ENCODE data around the gene PAQR8.

Gene PAQR8

DNA sequence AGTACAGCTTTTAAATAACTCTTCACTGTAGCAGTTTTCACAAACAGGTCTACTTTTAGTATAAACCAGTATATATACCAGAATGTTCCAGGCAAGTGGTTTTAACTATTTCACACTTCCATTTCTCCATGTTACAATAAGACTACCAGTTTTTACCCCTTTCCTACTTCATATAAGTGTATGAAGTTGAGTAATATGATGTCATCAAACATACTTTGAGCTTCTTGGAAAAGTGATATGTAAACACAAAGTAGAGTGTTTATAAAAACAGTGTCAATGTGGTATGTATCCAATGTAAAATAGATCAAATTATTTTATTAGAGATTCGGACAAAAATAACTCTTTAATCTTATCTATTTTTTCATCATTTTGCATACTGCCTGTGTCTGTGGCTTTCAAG lies 2.5 kb upstream of the PAQR8 start:
- DNase-seq (ENCODE audit: low read depth): no peak
- H3K4me3 ChIP-seq (ENCODE audit: control insufficient read depth, low read depth, low read length): no peak overlapping the region
- TF ChIP-seq, protein P1, sequence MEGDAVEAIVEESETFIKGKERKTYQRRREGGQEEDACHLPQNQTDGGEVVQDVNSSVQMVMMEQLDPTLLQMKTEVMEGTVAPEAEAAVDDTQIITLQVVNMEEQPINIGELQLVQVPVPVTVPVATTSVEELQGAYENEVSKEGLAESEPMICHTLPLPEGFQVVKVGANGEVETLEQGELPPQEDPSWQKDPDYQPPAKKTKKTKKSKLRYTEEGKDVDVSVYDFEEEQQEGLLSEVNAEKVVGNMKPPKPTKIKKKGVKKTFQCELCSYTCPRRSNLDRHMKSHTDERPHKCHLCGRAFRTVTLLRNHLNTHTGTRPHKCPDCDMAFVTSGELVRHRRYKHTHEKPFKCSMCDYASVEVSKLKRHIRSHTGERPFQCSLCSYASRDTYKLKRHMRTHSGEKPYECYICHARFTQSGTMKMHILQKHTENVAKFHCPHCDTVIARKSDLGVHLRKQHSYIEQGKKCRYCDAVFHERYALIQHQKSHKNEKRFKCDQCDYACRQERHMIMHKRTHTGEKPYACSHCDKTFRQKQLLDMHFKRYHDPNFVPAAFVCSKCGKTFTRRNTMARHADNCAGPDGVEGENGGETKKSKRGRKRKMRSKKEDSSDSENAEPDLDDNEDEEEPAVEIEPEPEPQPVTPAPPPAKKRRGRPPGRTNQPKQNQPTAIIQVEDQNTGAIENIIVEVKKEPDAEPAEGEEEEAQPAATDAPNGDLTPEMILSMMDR (IDR thresholded peaks at IDR 0.05; ENCODE audit: control insufficient read depth, insufficient read depth, low read depth, low read length, missing control alignments): no peak

DNA sequence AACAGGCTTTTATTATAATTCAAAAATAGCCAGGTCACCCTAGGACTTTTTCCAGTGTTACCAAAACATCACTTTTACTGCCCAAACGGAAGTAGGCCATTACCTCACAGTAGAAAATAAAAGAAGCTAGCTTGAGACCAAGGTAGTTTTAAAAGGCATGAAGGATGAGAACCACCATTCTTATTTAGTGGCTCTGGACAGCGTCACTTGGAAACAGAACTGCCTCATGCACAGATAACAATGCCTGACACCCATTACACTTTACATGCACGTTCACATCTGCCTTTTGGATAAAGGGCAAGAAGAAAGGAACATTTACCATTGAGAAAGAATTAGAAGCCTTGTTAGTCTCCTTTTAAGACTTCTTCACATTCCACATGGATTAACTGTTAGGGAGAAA lies 1.9 kb upstream of the PAQR8 start:
- no peak for DNase-seq (ENCODE audit: low read depth)
- H3K4me3 ChIP-seq (ENCODE audit: control insufficient read depth, low read depth, low read length): no peak overlapping the region
- TF ChIP-seq, protein P1 (IDR thresholded peaks at IDR 0.05; ENCODE audit: control insufficient read depth, insufficient read depth, low read depth, low read length, missing control alignments): no peak

DNA sequence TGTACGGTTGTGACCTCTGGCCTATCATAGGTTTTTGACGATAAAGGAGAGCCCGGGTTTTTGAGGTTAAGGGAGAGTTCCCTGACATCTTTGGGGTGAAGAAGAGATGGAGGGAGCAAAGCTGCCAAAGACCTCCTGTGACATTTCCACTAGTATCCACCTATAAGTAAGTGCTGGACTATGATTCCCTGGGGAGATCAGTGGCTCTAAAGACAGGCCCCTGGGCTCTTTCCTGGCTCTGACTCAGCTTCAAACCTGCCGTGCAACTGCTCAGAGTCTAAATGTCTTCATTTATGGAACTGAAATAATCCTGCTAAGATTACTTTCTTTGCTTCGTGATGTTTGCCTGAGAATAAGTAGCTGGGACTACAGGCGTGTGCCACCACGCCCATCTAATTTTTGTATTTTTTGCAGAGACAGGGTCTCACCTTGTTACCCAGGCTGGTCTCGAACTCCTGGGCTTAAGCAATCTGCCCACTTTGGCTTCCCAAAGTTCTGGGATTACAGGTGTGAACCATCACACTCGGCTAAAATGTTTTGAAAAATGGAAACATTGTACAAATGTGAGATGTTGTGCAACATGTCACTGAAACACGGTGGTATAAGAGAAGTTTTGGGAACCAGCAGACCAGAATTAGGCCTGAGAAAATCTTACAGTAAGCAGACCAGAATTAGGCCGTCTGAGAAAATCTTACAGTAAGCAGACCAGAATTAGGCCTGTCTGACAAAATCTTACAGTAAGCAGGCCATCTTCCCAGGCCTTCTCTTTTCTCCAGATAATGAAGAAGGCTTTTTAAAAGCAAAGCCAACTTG lies 1.1 kb upstream of the PAQR8 start:
- no peak overlapping the region for H3K4me3 ChIP-seq (ENCODE audit: control insufficient read depth, low read depth, low read length)
- no peak for DNase-seq (ENCODE audit: low read depth)
- TF ChIP-seq, protein P1 (IDR thresholded peaks at IDR 0.05; ENCODE audit: control insufficient read depth, insufficient read depth, low read depth, low read length, missing control alignments): no peak

DNA sequence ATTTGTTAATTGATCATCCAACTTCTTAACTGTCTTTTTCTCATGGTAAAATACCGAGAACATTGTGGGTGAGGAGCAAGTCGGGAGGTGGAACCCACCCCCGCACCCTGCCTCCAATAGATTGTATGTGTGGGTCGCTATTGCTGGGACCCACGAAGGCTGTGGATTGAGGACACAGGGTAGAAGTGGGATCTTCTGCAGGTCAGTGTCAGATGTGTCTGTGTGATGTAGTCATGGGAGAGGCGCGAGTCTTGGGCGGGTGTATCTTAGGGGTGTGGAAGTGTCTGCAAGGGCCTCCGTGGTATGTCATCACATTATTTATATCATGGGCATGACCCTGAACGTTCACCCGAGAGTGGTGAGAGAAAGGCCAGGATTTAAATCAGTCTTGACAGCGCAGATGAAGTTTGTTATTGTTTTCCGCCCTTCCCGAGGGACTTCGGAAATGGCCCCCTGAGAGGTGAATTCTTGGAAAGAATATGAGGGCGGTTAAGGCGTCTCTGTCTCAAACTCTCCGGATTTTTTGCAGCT lies 472 bp upstream of the PAQR8 start:
- DNase-seq (ENCODE audit: low read depth): no peak
- H3K4me3 ChIP-seq (ENCODE audit: control insufficient read depth, low read depth, low read length): peak overlapping the region; percentile 93
- TF ChIP-seq, protein P1 (IDR thresholded peaks at IDR 0.05; ENCODE audit: control insufficient read depth, insufficient read depth, low read depth, low read length, missing control alignments): no peak

DNA sequence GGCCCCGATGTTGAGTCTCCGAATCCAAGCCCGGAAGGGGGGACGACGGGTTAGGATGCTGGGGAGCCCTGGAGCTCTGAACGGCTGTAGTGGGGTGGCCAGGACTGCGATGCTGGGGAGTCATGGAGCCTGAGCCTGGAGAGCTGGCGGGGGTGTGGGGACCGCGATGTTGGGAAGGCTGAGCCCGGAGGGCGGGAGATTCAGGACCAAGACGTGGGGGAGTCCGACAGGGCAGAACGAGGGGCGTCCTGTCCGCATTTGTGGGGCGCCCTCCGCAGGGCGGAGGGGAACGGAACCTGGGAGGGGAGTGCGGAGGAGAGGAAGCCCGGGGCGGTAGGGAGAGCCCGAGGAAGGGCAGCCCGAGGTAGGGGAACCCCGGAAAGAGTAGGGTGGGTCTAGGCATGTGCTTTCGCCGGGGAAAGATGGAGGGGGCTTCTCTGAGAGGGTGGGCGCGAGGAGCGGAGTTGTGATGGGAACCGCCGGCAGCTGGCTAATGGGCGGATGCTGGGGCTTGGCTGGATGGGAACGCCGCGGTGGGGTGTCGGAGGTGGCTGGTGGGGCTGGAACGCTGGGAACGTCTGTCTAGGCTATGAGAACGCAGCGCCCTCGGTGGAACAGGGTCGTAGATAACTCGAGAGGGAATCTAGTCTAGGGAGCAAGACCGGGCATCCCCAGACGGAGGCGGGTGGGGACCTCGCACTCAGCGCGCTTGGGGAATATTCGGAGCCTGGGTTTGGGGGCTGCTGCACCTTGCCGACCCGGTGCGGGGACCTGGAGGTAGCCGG lies 684 bp downstream of the PAQR8 start:
- peak overlapping the region; percentile 93 for H3K4me3 ChIP-seq (ENCODE audit: control insufficient read depth, low read depth, low read length)
- no peak for DNase-seq (ENCODE audit: low read depth)
- TF ChIP-seq, protein P1 (IDR thresholded peaks at IDR 0.05; ENCODE audit: control insufficient read depth, insufficient read depth, low read depth, low read length, missing control alignments): no peak

DNA sequence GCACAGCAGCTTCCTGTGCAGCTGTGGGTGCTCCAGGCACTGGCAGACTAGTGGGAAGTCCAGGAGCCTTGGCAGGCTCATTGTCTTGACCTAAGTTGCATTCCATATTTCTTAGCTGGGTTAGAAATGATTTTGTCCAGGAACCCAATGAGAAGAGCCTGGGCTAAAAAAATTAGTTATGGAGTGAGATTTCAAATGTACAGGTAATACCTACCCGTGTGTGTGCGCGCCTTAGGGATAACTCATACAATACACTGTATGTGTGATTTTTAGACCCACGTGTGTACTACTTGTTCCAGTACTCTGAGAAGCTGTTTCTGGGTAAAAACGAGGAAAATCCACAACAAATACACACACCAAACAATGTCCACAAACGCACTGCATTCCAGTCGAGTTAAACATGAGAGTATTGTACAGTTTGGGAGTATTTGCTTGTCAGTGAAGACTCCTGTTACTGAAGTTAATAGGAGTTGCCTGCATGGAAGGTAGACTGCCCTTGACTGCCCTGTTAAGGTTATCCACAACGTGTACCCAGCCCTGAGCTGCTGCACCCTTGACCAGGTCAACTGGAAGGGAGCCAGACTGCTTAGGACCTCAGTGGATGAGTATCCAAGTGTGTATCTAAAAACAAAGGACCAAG lies 1.4 kb downstream of the PAQR8 start:
- H3K4me3 ChIP-seq (ENCODE audit: control insufficient read depth, low read depth, low read length): peak overlapping the region; percentile 93
- TF ChIP-seq, protein P1 (IDR thresholded peaks at IDR 0.05; ENCODE audit: control insufficient read depth, insufficient read depth, low read depth, low read length, missing control alignments): no peak
- no peak for DNase-seq (ENCODE audit: low read depth)
